MG63 (cell line): Measurements from ENCODE around the gene MGAT5B. TPM values are rescaled to one million over a fixed set of nuclear protein-coding genes. Genes with fewer than 3 reads are reported as not detected.

Experiments
- DNase-seq: peaks from one replicate; pipeline ENCODE4 v3.0.0-alpha.2; 2020
- H3K27me3 ChIP-seq: fragments of 250-450 bp; sonication (Bioruptor Pico); 2 replicates; pipeline ENCODE4 v1.5.1; 2020; ENCODE audit warnings: mild to moderate bottlenecking, moderate library complexity
- H3K36me3 ChIP-seq: fragments of 250-450 bp; sonication (Bioruptor Pico); 2 replicates; pipeline ENCODE4 v1.5.1; 2020; ENCODE audit warnings: mild to moderate bottlenecking, moderate library complexity
- H3K4me3 ChIP-seq: fragments of 250-450 bp; sonication (Bioruptor Pico); 2 replicates; pipeline ENCODE4 v1.5.1; 2020; ENCODE audit warnings: mild to moderate bottlenecking, moderate library complexity
- H3K9me3 ChIP-seq: fragments of 250-450 bp; sonication (Bioruptor Pico); 2 replicates; pipeline ENCODE4 v1.5.1; 2020; ENCODE audit warnings: mild to moderate bottlenecking, moderate library complexity
- total RNA-seq: library from RNA; depleted of rRNA; stranded (reverse); fragments of >200 nt; shearing (Covaris generic); gene quantifications from 2 replicates; pipeline ENCODE4 v1.2.3, GENCODE V29; 2014; ENCODE audit warnings: low replicate concordance

The MGAT5B gene
- total RNA-seq, 1 experiment from 2014 or later, result 2.4 TPM

DNA sequence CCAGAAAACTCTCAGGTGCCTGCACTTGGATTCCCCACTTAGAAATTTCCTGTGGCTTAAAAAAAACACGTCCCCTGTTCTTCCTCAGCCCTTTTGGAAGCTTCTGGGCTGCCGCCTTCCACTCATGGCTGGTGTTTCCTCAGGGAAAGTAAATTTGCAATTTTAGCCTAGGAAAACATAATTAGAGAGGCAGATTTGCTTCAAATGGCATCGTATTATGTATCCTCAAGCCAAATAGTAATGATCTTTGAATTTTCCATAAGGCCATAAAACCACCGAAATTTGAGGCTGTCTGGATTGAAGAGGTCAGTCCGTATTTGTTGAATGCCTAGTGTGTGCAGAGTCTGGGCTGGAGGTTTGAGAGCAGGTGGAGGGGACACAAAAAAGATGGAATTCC lies 17.7 kb downstream of the MGAT5B start:
- Histone ChIP-seq H3K4me3 (no peak overlapping the region), H3K27me3 (no peaks in the 10 kb centered on the region), H3K36me3 (no peaks in the 10 kb centered on the region), H3K9me3 (no peaks in the 10 kb centered on the region)
- DNase-seq, result no peak

DNA sequence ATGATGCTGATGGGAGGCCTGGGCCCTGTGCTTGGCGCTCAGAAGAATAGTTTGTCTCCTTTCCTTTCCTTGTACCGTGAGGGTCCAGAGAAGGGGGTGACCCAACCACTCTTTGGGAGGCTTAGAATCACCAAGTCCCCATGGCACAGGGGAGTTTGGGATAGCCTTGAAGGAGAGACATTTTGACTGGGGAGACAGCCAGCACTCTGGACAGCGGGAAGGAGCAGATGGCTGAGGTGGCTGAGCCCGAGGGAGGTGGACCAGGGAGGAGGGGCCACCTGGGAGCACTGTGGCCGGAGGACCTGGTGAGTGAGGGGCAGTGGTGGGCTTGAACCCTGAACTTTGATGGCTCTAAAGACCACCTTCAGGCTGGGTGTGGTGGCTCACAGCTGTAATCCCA lies 18.2 kb downstream of the MGAT5B start:
- DNase-seq, result no peak
- H3K36me3 ChIP-seq, result no peaks in the 10 kb centered on the region
- H3K9me3 ChIP-seq, result no peaks in the 10 kb centered on the region
- H3K27me3 ChIP-seq, result no peaks in the 10 kb centered on the region
- no peak overlapping the region for H3K4me3 ChIP-seq

GRCh38 chr17:76887802-76888201 lies 19.6 kb downstream of the MGAT5B start:
- H3K9me3 ChIP-seq, result no peaks in the 10 kb centered on the region
- no peaks in the 10 kb centered on the region for H3K36me3 ChIP-seq

DNA sequence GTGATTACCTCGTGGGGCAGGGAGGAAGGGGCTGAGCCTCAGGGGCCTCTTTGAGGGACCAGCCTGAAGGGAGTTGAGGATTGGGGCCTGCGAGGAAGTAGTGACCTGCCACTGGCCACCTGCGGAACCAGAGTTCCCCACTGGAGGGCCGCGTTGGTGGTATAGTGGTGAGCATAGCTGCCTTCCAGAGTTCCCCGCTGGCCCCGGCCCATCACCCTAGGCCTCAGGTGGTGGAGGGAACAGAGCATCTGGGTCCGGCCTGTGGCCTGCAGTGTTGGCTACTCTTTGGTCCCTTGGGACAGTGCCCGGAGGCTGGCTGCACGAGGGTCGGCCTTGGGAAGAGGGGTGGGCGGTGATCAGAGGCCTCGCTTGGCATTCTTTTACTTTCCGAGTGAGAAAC lies 20.5 kb downstream of the MGAT5B start:
- Histone ChIP-seq H3K27me3 (no peaks in the 10 kb centered on the region), H3K9me3 (no peaks in the 10 kb centered on the region), H3K4me3 (no peak overlapping the region), H3K36me3 (no peaks in the 10 kb centered on the region)
- no peak for DNase-seq

More at GRCh38 chr17:76887802-76888201, 19.6 kb downstream of the MGAT5B start:
- H3K4me3 ChIP-seq, result no peak overlapping the region
- no peaks in the 10 kb centered on the region for H3K27me3 ChIP-seq
- no peak for DNase-seq

- no peaks in the 10 kb centered on the region for H3K9me3 ChIP-seq
- no peaks in the 10 kb centered on the region for H3K27me3 ChIP-seq
- H3K36me3 ChIP-seq, result no peaks in the 10 kb centered on the region
- H3K4me3 ChIP-seq, result no peak overlapping the region
- DNase-seq, result no peak
These were observed 21.1 kb downstream of the MGAT5B start for GRCh38 chr17:76889323-76889722.

- Histone ChIP-seq H3K9me3 (no peaks in the 10 kb centered on the region; the same call in 1 of the 2 replicates), H3K36me3 (no peaks in the 10 kb centered on the region), H3K27me3 (no peaks in the 10 kb centered on the region), H3K4me3 (no peak overlapping the region)
- no peak for DNase-seq
These were observed 24.1 kb downstream of the MGAT5B start for GRCh38 chr17:76892329-76892728.

- no peak for DNase-seq
- Histone ChIP-seq H3K9me3 (no peaks in the 10 kb centered on the region; the same call in 1 of the 2 replicates), H3K4me3 (no peak overlapping the region), H3K36me3 (no peaks in the 10 kb centered on the region), H3K27me3 (no peaks in the 10 kb centered on the region)
These were observed 25.6 kb downstream of the MGAT5B start for GRCh38 chr17:76893623-76894334.

- Histone ChIP-seq H3K27me3 (no peaks in the 10 kb centered on the region), H3K9me3 (no peaks in the 10 kb centered on the region; the same call in 1 of the 2 replicates), H3K4me3 (no peak overlapping the region), H3K36me3 (no peaks in the 10 kb centered on the region)
- no peak for DNase-seq
These were observed 26.6 kb downstream of the MGAT5B start for GRCh38 chr17:76894842-76895241.

DNA sequence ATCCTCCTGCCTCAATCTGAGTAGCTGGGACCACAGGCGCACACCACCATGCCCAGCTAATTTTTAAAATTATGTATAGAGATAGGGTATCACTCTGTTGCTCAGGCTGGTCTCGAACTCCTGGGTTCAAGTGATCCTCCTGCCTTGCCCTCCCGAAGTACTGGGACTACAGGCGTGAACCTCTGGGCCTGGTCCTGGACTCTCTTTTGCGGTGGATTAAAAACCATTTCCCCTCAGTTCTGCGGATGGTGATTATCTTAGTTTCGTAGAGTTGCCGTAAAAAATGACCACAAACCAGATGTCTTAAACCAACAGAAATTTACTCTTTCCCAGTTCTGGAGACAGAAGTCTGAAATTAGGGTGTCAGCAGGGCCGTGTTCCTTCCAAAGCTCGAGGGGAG lies 28.8 kb downstream of the MGAT5B start:
- no peaks in the 10 kb centered on the region for H3K27me3 ChIP-seq
- no peak overlapping the region for H3K4me3 ChIP-seq
- no peaks in the 10 kb centered on the region for H3K36me3 ChIP-seq
- no peaks in the 10 kb centered on the region; the same call in 1 of the 2 replicates for H3K9me3 ChIP-seq
- DNase-seq, result no peak

GRCh38 chr17:76899414-76899813 lies 31.2 kb downstream of the MGAT5B start:
- H3K36me3 ChIP-seq, result no peaks in the 10 kb centered on the region
- no peaks in the 10 kb centered on the region; the same call in 1 of the 2 replicates for H3K9me3 ChIP-seq
- H3K27me3 ChIP-seq, result no peaks in the 10 kb centered on the region
- no peak overlapping the region for H3K4me3 ChIP-seq
- peak; percentile 15 for DNase-seq

- H3K27me3 ChIP-seq, result no peaks in the 10 kb centered on the region
- no peaks in the 10 kb centered on the region for H3K36me3 ChIP-seq
These were observed 32.5 kb downstream of the MGAT5B start for GRCh38 chr17:76900723-76901122.

DNA sequence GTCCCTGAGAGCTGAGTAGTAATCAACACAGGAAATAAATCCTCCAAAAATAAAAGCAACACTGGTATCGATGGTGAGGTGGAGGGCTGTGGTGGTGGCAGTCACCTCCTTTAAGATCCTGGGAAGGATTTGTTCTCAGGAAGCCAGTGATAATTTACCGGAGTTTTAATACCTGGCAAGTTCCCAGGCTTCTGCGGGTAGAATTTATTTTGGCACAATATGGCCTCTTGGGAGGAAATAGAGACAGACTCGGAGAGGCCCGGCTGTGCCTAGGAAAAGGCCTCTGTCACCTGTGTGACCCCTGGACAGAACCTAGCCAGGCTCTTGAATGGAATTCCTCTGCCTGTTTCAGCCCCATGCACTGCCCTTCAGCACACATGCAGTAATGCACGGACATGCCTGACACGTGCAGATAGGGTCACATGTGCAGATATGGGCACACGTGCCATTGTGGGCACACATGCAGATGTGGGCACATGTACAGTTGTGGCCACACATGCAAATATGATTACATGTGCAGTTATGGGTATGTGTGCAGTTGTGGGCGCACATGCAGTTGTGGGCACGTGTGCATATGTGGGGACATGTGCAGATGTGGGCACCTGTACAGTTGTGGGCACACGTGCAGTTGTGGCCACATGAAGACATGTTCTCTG lies 33.5 kb downstream of the MGAT5B start:
- no peaks in the 10 kb centered on the region for H3K27me3 ChIP-seq
- H3K9me3 ChIP-seq, result no peaks in the 10 kb centered on the region
- no peaks in the 10 kb centered on the region for H3K36me3 ChIP-seq
- no peak for DNase-seq
- no peak overlapping the region for H3K4me3 ChIP-seq

More at GRCh38 chr17:76900723-76901122, 32.5 kb downstream of the MGAT5B start:
- H3K4me3 ChIP-seq, result no peak overlapping the region
- no peaks in the 10 kb centered on the region for H3K9me3 ChIP-seq
- no peak for DNase-seq

GRCh38 chr17:76902476-76902875 lies 34.3 kb downstream of the MGAT5B start:
- DNase-seq, result no peak
- Histone ChIP-seq H3K9me3 (no peaks in the 10 kb centered on the region), H3K4me3 (no peak overlapping the region), H3K36me3 (no peaks in the 10 kb centered on the region), H3K27me3 (no peaks in the 10 kb centered on the region)

- H3K9me3 ChIP-seq, result no peaks in the 10 kb centered on the region
- no peaks in the 10 kb centered on the region for H3K27me3 ChIP-seq
- DNase-seq, result no peak
- H3K4me3 ChIP-seq, result no peak overlapping the region
- H3K36me3 ChIP-seq, result no peaks in the 10 kb centered on the region
These were observed 35.4 kb downstream of the MGAT5B start for GRCh38 chr17:76903631-76904030.

DNA sequence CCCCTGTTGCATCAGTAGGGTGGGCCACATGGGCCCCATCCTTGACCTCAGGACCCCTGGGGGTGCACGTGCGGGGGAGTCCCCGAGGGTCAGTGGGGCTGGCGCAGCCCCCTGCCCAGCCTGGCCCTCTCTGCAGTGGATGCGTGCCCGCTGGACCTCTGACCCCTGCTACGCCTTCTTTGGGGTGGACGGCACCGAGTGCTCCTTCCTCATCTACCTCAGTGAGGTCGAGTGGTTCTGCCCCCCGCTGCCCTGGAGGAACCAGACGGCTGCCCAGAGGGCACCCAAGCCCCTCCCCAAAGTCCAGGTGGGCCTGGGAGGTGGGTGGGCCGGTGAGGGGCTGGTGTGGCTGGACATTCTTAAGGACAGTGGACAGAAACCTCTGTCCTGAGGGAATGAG lies 35.9 kb downstream of the MGAT5B start:
- H3K9me3 ChIP-seq, result no peaks in the 10 kb centered on the region
- DNase-seq, result no peak
- no peak overlapping the region for H3K4me3 ChIP-seq
- no peaks in the 10 kb centered on the region for H3K36me3 ChIP-seq
- H3K27me3 ChIP-seq, result no peaks in the 10 kb centered on the region

GRCh38 chr17:76905036-76905435 lies 36.8 kb downstream of the MGAT5B start:
- H3K36me3 ChIP-seq, result no peaks in the 10 kb centered on the region
- no peaks in the 10 kb centered on the region for H3K27me3 ChIP-seq

GRCh38 chr17:76905836-76906235 lies 37.6 kb downstream of the MGAT5B start:
- Histone ChIP-seq H3K9me3 (no peaks in the 10 kb centered on the region), H3K4me3 (no peak overlapping the region), H3K27me3 (no peaks in the 10 kb centered on the region), H3K36me3 (no peaks in the 10 kb centered on the region)
- no peak for DNase-seq

More at GRCh38 chr17:76905036-76905435, 36.8 kb downstream of the MGAT5B start:
- no peak for DNase-seq
- no peaks in the 10 kb centered on the region for H3K9me3 ChIP-seq
- no peak overlapping the region for H3K4me3 ChIP-seq

- Histone ChIP-seq H3K4me3 (no peak overlapping the region), H3K9me3 (no peaks in the 10 kb centered on the region), H3K27me3 (no peaks in the 10 kb centered on the region), H3K36me3 (no peaks in the 10 kb centered on the region)
- no peak for DNase-seq
These were observed 38.3 kb downstream of the MGAT5B start for GRCh38 chr17:76906463-76906862.
